Activated CD8-positive, alpha-beta memory T cell treated with anti-CD3 and anti-CD28 coated beads, Interleukin-2, amount 10 ng/mL, durations not matched to agents 7 days and 5 days (primary cell): ENCODE measurements around the gene RNU6-9. TPM values are rescaled to one million over a fixed set of nuclear protein-coding genes. Genes with fewer than 3 reads are reported as not detected.

Experiments
- ATAC-seq: fragments of 150-1000 bp; cut with Tn5 transposase; one replicate; pipeline ENCODE4 v1.10.0; 2021; ENCODE audit warnings: moderate library complexity
- CTCF ChIA-PET: fragments of 350-600 bp; sonication (Branson Sonifier 250); formaldehyde crosslinking; loops from one replicate; lab custom pipeline; 2021; ENCODE audit warnings: antibody characterized with exemption; lab: Charles Lee
- DNase-seq: peaks from one replicate; pipeline ENCODE4 v3.0.0-alpha.2; 2020
- H3K27ac Mint-ChIP-seq: one replicate; pipeline ENCODE4 v1.8.0; 2021; ENCODE audit warnings: mild to moderate bottlenecking, mixed read lengths
- H3K27me3 Mint-ChIP-seq: one replicate; pipeline ENCODE4 v1.8.0; 2021; ENCODE audit warnings: mixed read lengths
- H3K36me3 Mint-ChIP-seq: one replicate; pipeline ENCODE4 v1.8.0; 2021; ENCODE audit warnings: mild to moderate bottlenecking, mixed read lengths
- H3K4me1 Mint-ChIP-seq: one replicate; pipeline ENCODE4 v1.8.0; 2021; ENCODE audit warnings: mixed read lengths
- H3K4me3 Mint-ChIP-seq: one replicate; pipeline ENCODE4 v1.8.0; 2021; ENCODE audit warnings: mild to moderate bottlenecking, moderate library complexity, mixed read lengths
- H3K9me3 Mint-ChIP-seq: one replicate; pipeline ENCODE4 v1.8.0; 2022; ENCODE audit warnings: low read depth, mixed read lengths
- total RNA-seq, 2 experiments: library from RNA; stranded (reverse); gene quantifications; one replicate each; pipeline ENCODE4 v1.2.3, GENCODE V29; 2021

RNU6-9 gene
- total RNA-seq, 2 experiments from 2014 or later = not detected

GRCh38 chr19:900302-901111 lies 7.2 kb downstream of the RNU6-9 start:
- DNase-seq (peak; percentile 58), ATAC-seq (peak; percentile 72)
- Mint-ChIP-seq H3K4me1 (peaks cover 3% of the 10 kb centered on the region), H3K9me3 (no peaks in the 10 kb centered on the region), H3K27me3 (no peaks in the 10 kb centered on the region), H3K36me3 (peaks cover 8% of the 10 kb centered on the region), H3K4me3 (no peak overlapping the region), H3K27ac (no peak overlapping the region)
- CTCF ChIA-PET = interaction anchor here (1.2 kb wide), 1 partner anchor 10 kb away, joined by 4 read pairs; no protein-coding TSS in a partner anchor

GRCh38 chr19:901216-902092 lies 8.2 kb downstream of the RNU6-9 start:
- Mint-ChIP-seq H3K36me3 (peaks cover 8% of the 10 kb centered on the region), H3K9me3 (no peaks in the 10 kb centered on the region), H3K27me3 (no peaks in the 10 kb centered on the region), H3K4me3 (no peak overlapping the region), H3K4me1 (peaks cover 4% of the 10 kb centered on the region), H3K27ac (no peak overlapping the region)
- CTCF ChIA-PET = interaction anchor here (1.0 to 1.2 kb wide), 2 partner anchors 8 to 9 kb away, joined by 3 to 4 read pairs; partner anchors contain the start of genes MED16 and RNU6-9
- ATAC-seq (no peak), DNase-seq (no peak)

- Mint-ChIP-seq H3K27me3 (no peaks in the 10 kb centered on the region), H3K4me1 (peaks cover 8% of the 10 kb centered on the region), H3K27ac (no peak overlapping the region), H3K4me3 (no peak overlapping the region), H3K9me3 (no peaks in the 10 kb centered on the region), H3K36me3 (peaks cover 5% of the 10 kb centered on the region)
- DNase-seq (no peak), ATAC-seq (no peak)
- CTCF ChIA-PET = interaction anchor here (1.0 kb wide), 1 partner anchor 9 kb away, joined by 3 read pairs; the partner anchor contains the start of genes MED16 and RNU6-9
These were observed 8.7 kb downstream of the RNU6-9 start for GRCh38 chr19:902093-902370.

GRCh38 chr19:902446-903226 lies 9.4 kb downstream of the RNU6-9 start:
- H3K4me1 Mint-ChIP-seq = peaks cover 13% of the 10 kb centered on the region
- H3K9me3 Mint-ChIP-seq = no peaks in the 10 kb centered on the region
- H3K4me3 Mint-ChIP-seq = no peak overlapping the region
- no peak for ATAC-seq
- H3K27me3 Mint-ChIP-seq = no peaks in the 10 kb centered on the region
- peaks cover 4% of the 10 kb centered on the region for H3K36me3 Mint-ChIP-seq
- CTCF ChIA-PET = interaction anchor here (1.0 kb wide), 1 partner anchor 9 kb away, joined by 3 read pairs; the partner anchor contains the start of genes MED16 and RNU6-9
- no peak for DNase-seq
- H3K27ac Mint-ChIP-seq = no peak overlapping the region

- ATAC-seq = no peak
- peaks cover 4% of the 10 kb centered on the region for H3K36me3 Mint-ChIP-seq
- H3K4me1 Mint-ChIP-seq = peaks cover 20% of the 10 kb centered on the region
- H3K9me3 Mint-ChIP-seq = no peaks in the 10 kb centered on the region
- no peak for DNase-seq
- H3K4me3 Mint-ChIP-seq = no peak overlapping the region
- H3K27ac Mint-ChIP-seq = no peak overlapping the region
- CTCF ChIA-PET = interaction anchor here (7.8 kb wide), 1 partner anchor 39 kb away, joined by 57 read pairs; no protein-coding TSS in a partner anchor
- H3K27me3 Mint-ChIP-seq = no peaks in the 10 kb centered on the region
These were observed 10.0 kb downstream of the RNU6-9 start for GRCh38 chr19:903266-903797.

- CTCF ChIA-PET = interaction anchor here (1.4 to 7.8 kb wide), 3 partner anchors 11 to 80 kb away, joined by 3 to 57 read pairs (median 5); partner anchors contain the start of genes MED16, RNU6-9 and WDR18
- H3K27ac Mint-ChIP-seq = no peak overlapping the region
- H3K4me1 Mint-ChIP-seq = peaks cover 32% of the 10 kb centered on the region
- no peaks in the 10 kb centered on the region for H3K9me3 Mint-ChIP-seq
- H3K27me3 Mint-ChIP-seq = no peaks in the 10 kb centered on the region
- DNase-seq (no peak), ATAC-seq (no peak)
- H3K4me3 Mint-ChIP-seq = no peak overlapping the region
- H3K36me3 Mint-ChIP-seq = peaks cover 4% of the 10 kb centered on the region
These were observed 11.3 kb downstream of the RNU6-9 start for GRCh38 chr19:904545-904944.

GRCh38 chr19:906480-906879 lies 13.2 kb downstream of the RNU6-9 start:
- Mint-ChIP-seq H3K4me3 (no peak overlapping the region), H3K4me1 (peaks cover 43% of the 10 kb centered on the region), H3K9me3 (no peaks in the 10 kb centered on the region), H3K27ac (peak overlapping the region; percentile 36), H3K36me3 (peaks cover 5% of the 10 kb centered on the region), H3K27me3 (no peaks in the 10 kb centered on the region)
- no peak for ATAC-seq
- CTCF ChIA-PET = interaction anchor here (1.9 to 7.8 kb wide), 2 partner anchors 10 to 42 kb away, joined by 4 to 57 read pairs; no protein-coding TSS in a partner anchor
- DNase-seq = no peak

GRCh38 chr19:907183-907853 lies 14.0 kb downstream of the RNU6-9 start:
- peaks cover 43% of the 10 kb centered on the region for H3K4me1 Mint-ChIP-seq
- ATAC-seq = no peak
- H3K36me3 Mint-ChIP-seq = peaks cover 4% of the 10 kb centered on the region
- no peak overlapping the region for H3K4me3 Mint-ChIP-seq
- CTCF ChIA-PET = interaction anchor here (1.2 to 7.8 kb wide), 5 partner anchors 11 to 334 kb away, joined by 3 to 57 read pairs (median 7); partner anchors contain the start of genes ATP5F1D, MED16, RNU6-9 and WDR18
- no peak for DNase-seq
- H3K27ac Mint-ChIP-seq = peak overlapping the region; percentile 98
- H3K27me3 Mint-ChIP-seq = no peaks in the 10 kb centered on the region
- no peaks in the 10 kb centered on the region for H3K9me3 Mint-ChIP-seq

GRCh38 chr19:911197-912033 lies 18.1 kb downstream of the RNU6-9 start:
- Mint-ChIP-seq H3K36me3 (peaks cover 4% of the 10 kb centered on the region), H3K27ac (peak overlapping the region; percentile 46), H3K4me3 (peak overlapping the region; percentile 55), H3K27me3 (no peaks in the 10 kb centered on the region), H3K4me1 (peaks cover 46% of the 10 kb centered on the region), H3K9me3 (no peaks in the 10 kb centered on the region)
- DNase-seq (no peak), ATAC-seq (no peak)
- CTCF ChIA-PET = interaction anchor here (1.0 to 7.8 kb wide), 2 partner anchors 9 to 47 kb away, joined by 3 to 57 read pairs; no protein-coding TSS in a partner anchor

GRCh38 chr19:912181-913079 lies 19.1 kb downstream of the RNU6-9 start:
- no peaks in the 10 kb centered on the region for H3K9me3 Mint-ChIP-seq
- H3K27ac Mint-ChIP-seq = peak overlapping the region; percentile 83
- CTCF ChIA-PET = interaction anchor here (4.4 kb wide), 1 partner anchor 49 kb away, joined by 38 read pairs; no protein-coding TSS in a partner anchor
- no peak for ATAC-seq
- peak; percentile 59 for DNase-seq
- no peaks in the 10 kb centered on the region for H3K27me3 Mint-ChIP-seq
- peaks cover 38% of the 10 kb centered on the region for H3K4me1 Mint-ChIP-seq
- peaks cover 2% of the 10 kb centered on the region for H3K36me3 Mint-ChIP-seq
- peak overlapping the region; percentile 78 for H3K4me3 Mint-ChIP-seq
